Measurements from ENCODE around the gene KBTBD8.

KBTBD8 gene

DNA sequence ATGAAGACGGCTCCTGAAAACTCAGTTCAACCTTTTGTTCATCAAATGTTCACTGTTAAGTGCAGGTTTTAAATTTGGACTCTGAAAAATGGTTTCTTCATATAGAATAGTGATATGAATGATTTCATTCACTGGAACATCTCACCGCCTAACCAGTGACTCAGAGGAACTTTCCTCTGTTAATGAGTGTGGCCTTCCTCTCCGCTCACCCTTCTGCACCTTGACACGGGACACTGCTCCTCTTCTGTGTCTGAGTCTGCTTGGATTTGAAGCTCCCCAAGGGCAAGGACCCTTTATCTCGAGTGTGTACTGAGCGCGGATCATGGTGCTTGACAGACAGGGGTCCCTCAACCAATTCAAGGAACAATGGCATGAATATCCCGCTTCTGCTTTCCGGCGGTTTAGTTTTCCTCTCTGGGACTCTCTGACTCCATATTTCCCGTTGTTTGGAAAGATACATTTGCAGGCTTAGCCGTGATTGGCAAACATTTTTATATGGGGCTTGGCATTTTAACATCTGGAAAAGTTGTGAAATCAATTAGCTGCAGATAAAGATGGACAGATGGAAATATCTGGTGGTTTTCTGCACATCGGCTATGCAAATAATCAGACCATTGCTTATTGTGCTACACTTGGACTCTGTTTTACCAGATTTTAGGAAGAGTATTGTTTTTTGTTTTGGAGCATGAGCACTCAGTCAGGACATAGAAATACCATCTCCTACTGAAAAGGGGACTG, 20.9 kb downstream of the KBTBD8 start:
- Histone ChIP-seq H3K4me3 (ENCODE audit: low read depth in 1 of 2, low read length in 1 of 2) (no peak overlapping the region), H3K27ac (no peak overlapping the region), H3K9me3 (no peaks in the 10 kb centered on the region), H3K27me3 (peaks cover 18% of the 10 kb centered on the region), H3K36me3 (no peaks in the 10 kb centered on the region), H3K4me1 (ENCODE audit: control insufficient read depth in 1 of 2, insufficient read depth in 1 of 2, low read depth in 1 of 2, low read length in 1 of 2) (no peaks in the 10 kb centered on the region)
- TF ChIP-seq CTCF (IDR thresholded peaks at IDR 0.05), result no peak

GRCh38 chr3:67028001-67028784, 30.1 kb downstream of the KBTBD8 start:
- TF ChIP-seq CTCF (IDR thresholded peaks at IDR 0.05), result no peak
- no peaks in the 10 kb centered on the region for H3K9me3 ChIP-seq
- no peak overlapping the region for H3K27ac ChIP-seq
- no peaks in the 10 kb centered on the region for H3K36me3 ChIP-seq
- H3K4me3 ChIP-seq (ENCODE audit: low read depth in 1 of 2, low read length in 1 of 2), result no peak overlapping the region
- peaks cover under 1% of the 10 kb centered on the region for H3K27me3 ChIP-seq
- no peaks in the 10 kb centered on the region for H3K4me1 ChIP-seq (ENCODE audit: control insufficient read depth in 1 of 2, insufficient read depth in 1 of 2, low read depth in 1 of 2, low read length in 1 of 2)

DNA sequence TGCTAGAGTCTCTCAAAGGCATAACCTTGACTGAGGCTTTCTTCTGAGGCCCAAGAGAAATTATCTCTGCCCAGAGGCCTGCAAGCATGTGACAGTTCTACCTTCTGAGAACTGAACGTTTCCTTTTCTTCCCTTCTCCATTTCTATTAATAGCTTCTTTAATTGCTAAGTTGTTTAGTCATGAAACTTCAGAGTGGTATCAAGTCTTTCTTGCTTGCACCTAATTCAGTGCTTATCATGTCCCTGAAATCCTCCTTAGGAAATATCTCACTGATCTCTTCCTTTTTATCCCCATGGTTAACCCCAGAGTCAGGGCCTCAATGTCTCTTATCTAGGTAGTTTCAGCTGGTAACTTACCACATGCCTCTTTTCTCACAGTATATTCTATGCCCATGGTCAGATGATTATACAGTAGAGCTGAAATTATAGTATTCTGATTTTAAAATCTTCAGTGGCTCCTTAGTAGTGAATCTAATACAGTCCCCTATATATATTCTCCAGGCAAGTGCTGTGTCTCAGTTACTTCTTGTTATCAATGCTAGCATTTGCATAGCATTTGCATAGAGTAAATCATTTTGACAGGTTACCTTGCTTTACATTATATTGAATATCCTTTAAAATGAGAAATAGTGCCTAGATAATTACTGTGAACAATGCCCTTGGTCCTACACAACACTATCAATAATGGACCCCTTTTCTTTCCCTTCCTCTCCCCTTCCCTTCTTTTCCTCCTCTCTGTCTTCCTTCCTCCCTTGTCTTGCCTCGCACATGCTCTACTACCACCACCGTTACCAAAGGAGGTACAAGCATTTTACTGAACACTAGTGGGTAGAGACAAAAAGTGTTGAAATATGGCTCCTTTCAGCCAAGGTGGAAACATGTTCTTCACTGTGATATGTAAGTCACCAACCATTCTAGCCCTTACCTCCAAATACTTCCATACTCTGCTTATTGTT, 33.0 kb downstream of the KBTBD8 start:
- H3K27me3 ChIP-seq, result no peaks in the 10 kb centered on the region
- no peak overlapping the region for H3K27ac ChIP-seq
- no peak overlapping the region for H3K4me3 ChIP-seq (ENCODE audit: low read depth in 1 of 2, low read length in 1 of 2)
- no peaks in the 10 kb centered on the region for H3K9me3 ChIP-seq
- H3K36me3 ChIP-seq, result no peaks in the 10 kb centered on the region
- no peak for TF ChIP-seq CTCF (IDR thresholded peaks at IDR 0.05)
- no peaks in the 10 kb centered on the region for H3K4me1 ChIP-seq (ENCODE audit: control insufficient read depth in 1 of 2, insufficient read depth in 1 of 2, low read depth in 1 of 2, low read length in 1 of 2)

GRCh38 chr3:67031986-67032385, 33.9 kb downstream of the KBTBD8 start:
- H3K27me3 ChIP-seq, result no peaks in the 10 kb centered on the region
- H3K9me3 ChIP-seq, result no peaks in the 10 kb centered on the region
- H3K4me1 ChIP-seq (ENCODE audit: control insufficient read depth in 1 of 2, insufficient read depth in 1 of 2, low read depth in 1 of 2, low read length in 1 of 2), result no peaks in the 10 kb centered on the region
- H3K27ac ChIP-seq, result no peak overlapping the region
- no peak overlapping the region for H3K4me3 ChIP-seq (ENCODE audit: low read depth in 1 of 2, low read length in 1 of 2)
- no peaks in the 10 kb centered on the region for H3K36me3 ChIP-seq
- no peak for TF ChIP-seq CTCF (IDR thresholded peaks at IDR 0.05)

GRCh38 chr3:67033079-67033478, 35.0 kb downstream of the KBTBD8 start:
- TF ChIP-seq CTCF (IDR thresholded peaks at IDR 0.05), result no peak
- Histone ChIP-seq H3K36me3 (no peaks in the 10 kb centered on the region), H3K4me1 (ENCODE audit: control insufficient read depth in 1 of 2, insufficient read depth in 1 of 2, low read depth in 1 of 2, low read length in 1 of 2) (no peaks in the 10 kb centered on the region), H3K27ac (no peak overlapping the region), H3K27me3 (no peaks in the 10 kb centered on the region), H3K4me3 (ENCODE audit: low read depth in 1 of 2, low read length in 1 of 2) (no peak overlapping the region), H3K9me3 (no peaks in the 10 kb centered on the region)

All from neutrophil (primary cell).